ENCODE results near the gene TMEM270. TPM values are rescaled to one million over a fixed set of nuclear protein-coding genes. Genes with fewer than 3 reads are reported as not detected.
A peak's percentile ranks its signal among the peaks of the same experiment; 100 is the strongest.

Gene TMEM270
- total and polyA plus RNA-seq, 2 experiments from 2014 or later: not detected

DNA sequence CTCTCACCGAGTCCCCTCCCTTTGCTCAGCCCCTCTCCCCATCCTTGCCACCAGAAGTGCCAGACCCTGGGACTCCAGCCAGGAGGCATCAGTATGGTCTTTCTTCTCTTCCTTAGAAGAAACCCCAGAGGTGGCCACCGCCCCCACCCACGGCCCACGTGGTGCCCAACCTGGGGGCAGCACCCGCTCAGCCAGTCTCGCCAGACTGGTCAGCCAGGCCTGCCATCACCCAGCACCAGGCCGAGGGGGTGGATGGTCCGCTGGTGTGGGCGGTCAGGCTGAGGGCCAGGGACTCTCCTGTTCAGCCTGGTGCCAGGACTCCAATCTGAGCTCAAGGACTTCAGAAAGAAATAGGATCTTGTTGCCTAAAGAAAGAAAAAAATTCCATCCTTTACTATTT lies 36.0 kb upstream of the TMEM270 start:
- no peak overlapping the region for H3K4me3 ChIP-seq
- TF ChIP-seq, protein P1, sequence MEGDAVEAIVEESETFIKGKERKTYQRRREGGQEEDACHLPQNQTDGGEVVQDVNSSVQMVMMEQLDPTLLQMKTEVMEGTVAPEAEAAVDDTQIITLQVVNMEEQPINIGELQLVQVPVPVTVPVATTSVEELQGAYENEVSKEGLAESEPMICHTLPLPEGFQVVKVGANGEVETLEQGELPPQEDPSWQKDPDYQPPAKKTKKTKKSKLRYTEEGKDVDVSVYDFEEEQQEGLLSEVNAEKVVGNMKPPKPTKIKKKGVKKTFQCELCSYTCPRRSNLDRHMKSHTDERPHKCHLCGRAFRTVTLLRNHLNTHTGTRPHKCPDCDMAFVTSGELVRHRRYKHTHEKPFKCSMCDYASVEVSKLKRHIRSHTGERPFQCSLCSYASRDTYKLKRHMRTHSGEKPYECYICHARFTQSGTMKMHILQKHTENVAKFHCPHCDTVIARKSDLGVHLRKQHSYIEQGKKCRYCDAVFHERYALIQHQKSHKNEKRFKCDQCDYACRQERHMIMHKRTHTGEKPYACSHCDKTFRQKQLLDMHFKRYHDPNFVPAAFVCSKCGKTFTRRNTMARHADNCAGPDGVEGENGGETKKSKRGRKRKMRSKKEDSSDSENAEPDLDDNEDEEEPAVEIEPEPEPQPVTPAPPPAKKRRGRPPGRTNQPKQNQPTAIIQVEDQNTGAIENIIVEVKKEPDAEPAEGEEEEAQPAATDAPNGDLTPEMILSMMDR (IDR thresholded peaks at IDR 0.05; ENCODE audit: low read depth, low read length): no peak

DNA sequence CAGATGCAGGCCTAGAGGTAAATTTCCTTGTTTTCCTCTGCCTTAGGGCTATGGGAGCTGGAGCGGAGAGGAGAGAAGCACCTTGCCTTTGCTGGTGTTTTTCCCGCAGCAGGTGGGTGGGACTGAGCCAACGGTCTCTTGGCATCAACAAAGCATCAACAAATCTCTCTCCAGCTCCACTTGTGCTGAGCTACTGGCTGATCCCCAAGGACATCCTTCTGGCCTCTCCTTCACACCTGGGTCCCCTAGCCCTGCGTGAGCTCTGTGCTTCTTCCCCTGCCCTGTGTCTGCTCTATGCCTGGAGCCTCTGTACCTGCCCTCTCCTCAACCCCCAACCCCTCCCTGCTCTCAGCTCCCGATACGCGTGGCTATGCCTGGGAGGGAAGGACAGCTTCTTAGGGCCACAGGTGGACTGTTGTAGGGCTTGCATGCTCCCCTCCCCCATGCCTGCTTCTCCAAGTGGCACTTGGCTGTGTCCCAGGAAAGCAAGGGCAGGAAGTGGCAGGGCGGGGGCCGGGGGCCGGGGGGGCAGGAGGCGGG lies 33.3 kb upstream of the TMEM270 start:
- H3K4me1 ChIP-seq (ENCODE audit: low read depth): peaks cover 11% of the 10 kb centered on the region
- DNase-seq (ENCODE audit: low read depth in 1 of 2, low spot score in 1 of 2): peak in 1 of 2 donors; percentile 57
- H3K4me3 ChIP-seq: no peak overlapping the region
- H3K36me3 ChIP-seq: no peaks in the 10 kb centered on the region
- H3K27ac ChIP-seq: no peak overlapping the region
- no peaks in the 10 kb centered on the region for H3K27me3 ChIP-seq
- TF ChIP-seq, protein P1 (IDR thresholded peaks at IDR 0.05; ENCODE audit: low read depth, low read length): no peak
- no peaks in the 10 kb centered on the region for H3K9me3 ChIP-seq (ENCODE audit: low read depth)

More for the DNA sequence above, 36.0 kb upstream of the TMEM270 start:
- H3K9me3 ChIP-seq (ENCODE audit: low read depth): no peaks in the 10 kb centered on the region
- no peaks in the 10 kb centered on the region for H3K36me3 ChIP-seq
- no peak overlapping the region for H3K27ac ChIP-seq
- no peaks in the 10 kb centered on the region for H3K27me3 ChIP-seq
- DNase-seq (ENCODE audit: low read depth in 1 of 2, low spot score in 1 of 2): no peak
- H3K4me1 ChIP-seq (ENCODE audit: low read depth): peaks cover 11% of the 10 kb centered on the region

DNA sequence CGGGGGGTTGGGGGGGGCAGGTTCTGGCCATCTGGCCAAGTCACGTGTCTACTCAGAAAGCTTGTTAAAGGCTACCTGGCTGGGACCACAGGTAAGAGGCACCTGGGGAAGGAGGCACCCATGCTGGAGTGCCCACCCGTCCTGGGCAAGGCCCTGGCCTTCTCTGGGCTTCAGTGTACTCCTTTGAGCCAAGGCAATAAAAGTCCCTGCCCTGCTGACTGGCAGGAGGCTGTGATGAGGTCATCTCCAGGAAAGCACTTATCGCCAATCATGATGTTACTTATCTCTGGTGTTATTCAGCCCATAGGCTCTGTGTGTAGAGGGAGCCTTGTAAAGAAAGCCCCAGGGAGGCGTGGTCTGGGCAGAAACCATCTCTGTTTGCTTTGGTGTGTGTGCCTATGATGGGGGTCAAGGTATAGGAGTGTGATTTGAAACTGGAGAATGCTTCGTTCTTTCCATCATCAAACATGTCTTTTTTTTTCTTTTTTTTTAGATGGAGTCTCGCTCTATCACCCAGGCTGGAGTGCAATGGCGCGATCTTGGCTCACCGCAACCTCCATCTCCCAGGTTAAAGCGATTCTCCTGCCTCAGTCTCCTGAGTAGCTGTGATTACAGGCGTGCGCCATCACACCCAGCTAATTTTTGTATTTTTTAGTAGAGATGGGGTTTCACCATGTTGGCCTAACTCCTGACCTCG lies 32.7 kb upstream of the TMEM270 start:
- Histone ChIP-seq H3K27me3 (no peaks in the 10 kb centered on the region), H3K27ac (no peak overlapping the region), H3K9me3 (ENCODE audit: low read depth) (no peaks in the 10 kb centered on the region), H3K4me1 (ENCODE audit: low read depth) (peaks cover 11% of the 10 kb centered on the region), H3K4me3 (no peak overlapping the region), H3K36me3 (no peaks in the 10 kb centered on the region)
- DNase-seq (ENCODE audit: low read depth in 1 of 2, low spot score in 1 of 2): peak in 1 of 2 donors; percentile 40
- TF ChIP-seq, protein P1 (IDR thresholded peaks at IDR 0.05; ENCODE audit: low read depth, low read length): no peak

DNA sequence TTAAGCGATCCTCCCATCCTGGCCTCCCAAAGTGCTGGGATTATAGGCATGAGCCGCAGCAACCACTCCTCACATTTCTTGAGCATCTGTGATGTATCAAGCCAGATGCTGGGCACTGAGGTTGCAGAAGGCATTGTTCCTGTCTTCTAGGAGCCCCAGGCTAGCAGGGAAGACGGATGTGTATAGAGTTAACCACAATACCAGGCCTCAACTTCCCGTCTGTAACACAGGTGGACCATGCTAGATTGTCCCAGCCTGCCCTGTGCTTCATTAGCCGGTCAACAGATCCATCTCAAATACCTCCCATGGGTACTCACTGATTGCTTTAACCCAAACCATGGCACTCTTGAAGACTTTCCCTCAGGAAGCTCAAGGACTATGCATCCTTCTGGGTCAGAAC lies 32.0 kb upstream of the TMEM270 start:
- no peak for DNase-seq (ENCODE audit: low read depth in 1 of 2, low spot score in 1 of 2)
- H3K4me3 ChIP-seq: no peak overlapping the region
- no peaks in the 10 kb centered on the region for H3K9me3 ChIP-seq (ENCODE audit: low read depth)
- TF ChIP-seq, protein P1 (IDR thresholded peaks at IDR 0.05; ENCODE audit: low read depth, low read length): no peak
- no peak overlapping the region for H3K27ac ChIP-seq
- H3K4me1 ChIP-seq (ENCODE audit: low read depth): peaks cover 11% of the 10 kb centered on the region
- no peaks in the 10 kb centered on the region for H3K27me3 ChIP-seq
- no peaks in the 10 kb centered on the region for H3K36me3 ChIP-seq

DNA sequence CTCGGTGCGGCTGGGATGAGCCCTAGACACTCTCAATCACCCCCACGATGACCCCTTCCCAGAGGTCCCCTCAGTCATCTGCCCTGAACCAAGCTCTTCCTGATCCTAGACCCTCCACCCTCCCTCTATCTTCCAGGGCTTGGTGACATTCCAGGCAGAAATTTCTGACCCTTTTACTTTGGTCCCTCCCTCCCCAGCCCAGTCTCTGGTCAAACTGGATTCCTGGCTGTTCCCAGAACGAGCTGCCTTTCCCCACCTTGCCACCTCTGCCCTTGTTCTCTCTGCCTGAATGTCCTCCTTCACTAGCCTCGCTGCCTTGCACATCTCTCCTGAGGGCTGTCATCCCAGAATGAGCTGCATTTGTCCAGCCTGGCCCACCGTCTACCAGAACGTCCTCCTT lies 31.5 kb upstream of the TMEM270 start:
- Histone ChIP-seq H3K9me3 (ENCODE audit: low read depth) (no peaks in the 10 kb centered on the region), H3K27ac (no peak overlapping the region), H3K4me1 (ENCODE audit: low read depth) (peaks cover 11% of the 10 kb centered on the region), H3K36me3 (no peaks in the 10 kb centered on the region), H3K4me3 (no peak overlapping the region), H3K27me3 (no peaks in the 10 kb centered on the region)
- TF ChIP-seq, protein P1 (IDR thresholded peaks at IDR 0.05; ENCODE audit: low read depth, low read length): no peak
- DNase-seq (ENCODE audit: low read depth in 1 of 2, low spot score in 1 of 2): no peak
